Measurements from ENCODE around the gene KLF18.
"Not testable (repeated sequence)": the region's sequence is repeated elsewhere in the genome, so short reads cannot be mapped to it uniquely, and the experiment has no call there.

Gene KLF18

GRCh38 chr1:44120398-44120949 lies 21.0 kb downstream of the KLF18 start:
- DNase-seq (ENCODE audit: low read depth), result no peak

GRCh38 chr1:44119525-44119924 lies 21.9 kb downstream of the KLF18 start:
- no peak for DNase-seq (ENCODE audit: low read depth)

GRCh38 chr1:44118682-44119081 lies 22.7 kb downstream of the KLF18 start, which contains the start of gene KLF17:
KLF17 (plus strand) TSS chr1:44118821; CDS start chr1:44118908, 87 bp downstream.
- no peak for DNase-seq (ENCODE audit: low read depth)

GRCh38 chr1:44117272-44117671 lies 24.2 kb downstream of the KLF18 start:
- not testable (repeated sequence) for DNase-seq (ENCODE audit: low read depth)

GRCh38 chr1:44114098-44114497 lies 27.3 kb downstream of the KLF18 start:
- no peak for DNase-seq (ENCODE audit: low read depth)

- DNase-seq (ENCODE audit: low read depth), result peak; percentile 60
Observed at GRCh38 chr1:44113095-44113609, 28.3 kb downstream of the KLF18 start.

- peak; percentile 53 for DNase-seq (ENCODE audit: low read depth)
Observed at GRCh38 chr1:44112486-44112885, 28.9 kb downstream of the KLF18 start.

- no peak for DNase-seq (ENCODE audit: low read depth)
Observed at GRCh38 chr1:44111861-44112260, 29.6 kb downstream of the KLF18 start.

- no peak for DNase-seq (ENCODE audit: low read depth)
Observed at GRCh38 chr1:44110916-44111315, 30.5 kb downstream of the KLF18 start.

- no peak for DNase-seq (ENCODE audit: low read depth)
Observed at GRCh38 chr1:44108971-44109370, 32.5 kb downstream of the KLF18 start.

GRCh38 chr1:44108241-44108640 lies 33.2 kb downstream of the KLF18 start:
- peak; percentile 60 for DNase-seq (ENCODE audit: low read depth)

- no peak for DNase-seq (ENCODE audit: low read depth)
Observed at GRCh38 chr1:44105810-44106209, 35.6 kb downstream of the KLF18 start.

GRCh38 chr1:44103270-44104131 lies 37.9 kb downstream of the KLF18 start:
- DNase-seq (ENCODE audit: low read depth), result peak; percentile 39

GRCh38 chr1:44101328-44101727 lies 40.1 kb downstream of the KLF18 start:
- DNase-seq (ENCODE audit: low read depth), result no peak

GRCh38 chr1:44100183-44100868 lies 41.1 kb downstream of the KLF18 start:
- DNase-seq (ENCODE audit: low read depth), result no peak

- DNase-seq (ENCODE audit: low read depth), result no peak
Observed at GRCh38 chr1:44094047-44094446, 47.4 kb downstream of the KLF18 start.

- no peak for DNase-seq (ENCODE audit: low read depth)
Observed at GRCh38 chr1:44090429-44091252, 50.8 kb downstream of the KLF18 start.

- DNase-seq (ENCODE audit: low read depth), result no peak
Observed at GRCh38 chr1:44089371-44090048, 51.9 kb downstream of the KLF18 start.

Measured in amniotic epithelial cell (primary cell).